ENCODE measurements around the gene CC2D2A. TPM values are rescaled to one million over a fixed set of nuclear protein-coding genes. Genes with fewer than 3 reads are reported as not detected.
"Not testable (repeated sequence)": the region's sequence is repeated elsewhere in the genome, so short reads cannot be mapped to it uniquely, and the experiment has no call there.

CC2D2A gene
- polyA plus RNA-seq, 3 donors, result 54.3 to 58.9 (median 54.9) TPM

DNA sequence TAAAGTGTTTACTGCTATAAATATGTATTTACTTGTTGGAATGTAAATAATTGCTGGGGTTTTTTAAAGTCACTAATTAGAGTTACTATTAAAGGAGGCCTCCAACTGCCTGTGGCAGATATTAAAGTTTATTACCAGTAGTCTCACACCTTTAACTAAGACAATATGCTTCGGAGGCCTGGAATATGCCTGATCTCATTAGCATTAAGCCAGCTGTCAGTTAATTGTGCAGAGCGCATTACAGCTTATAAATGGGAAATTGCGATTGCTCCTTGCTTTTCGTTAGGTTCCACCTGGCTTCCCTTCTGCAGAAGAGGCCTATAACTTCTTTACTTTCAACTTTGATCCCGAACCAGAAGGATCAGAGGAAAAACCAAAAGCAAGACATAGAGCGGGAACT, 41.3 kb downstream of the CC2D2A start:
- no peak for DNase-seq (ENCODE audit: low read depth in 3 of 3, low spot score in 2 of 3)

DNA sequence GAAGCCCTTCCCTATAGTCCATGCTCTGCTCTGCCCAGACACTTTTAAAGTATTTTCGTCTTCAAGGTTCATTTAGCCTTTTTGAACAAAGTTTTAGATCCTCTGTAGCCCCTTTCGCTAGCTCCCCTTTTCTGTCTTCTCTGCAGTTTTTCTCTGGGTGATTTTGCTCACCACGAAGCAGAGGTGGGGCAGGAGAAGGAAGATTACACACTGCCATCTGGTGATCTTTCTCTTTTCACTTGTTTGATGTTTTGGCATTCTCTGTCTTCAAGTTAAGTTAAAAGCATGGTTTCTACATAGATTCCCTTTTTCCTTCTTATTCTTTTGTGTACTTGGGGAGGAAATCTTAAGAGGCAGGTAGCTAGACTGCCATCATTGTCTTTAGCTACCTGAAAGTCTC, 43.9 kb downstream of the CC2D2A start:
- no peak for DNase-seq (ENCODE audit: low read depth in 3 of 3, low spot score in 2 of 3)

GRCh38 chr4:15515106-15515505, 45.4 kb downstream of the CC2D2A start:
- DNase-seq (ENCODE audit: low read depth in 3 of 3, low spot score in 2 of 3), result no peak

DNA sequence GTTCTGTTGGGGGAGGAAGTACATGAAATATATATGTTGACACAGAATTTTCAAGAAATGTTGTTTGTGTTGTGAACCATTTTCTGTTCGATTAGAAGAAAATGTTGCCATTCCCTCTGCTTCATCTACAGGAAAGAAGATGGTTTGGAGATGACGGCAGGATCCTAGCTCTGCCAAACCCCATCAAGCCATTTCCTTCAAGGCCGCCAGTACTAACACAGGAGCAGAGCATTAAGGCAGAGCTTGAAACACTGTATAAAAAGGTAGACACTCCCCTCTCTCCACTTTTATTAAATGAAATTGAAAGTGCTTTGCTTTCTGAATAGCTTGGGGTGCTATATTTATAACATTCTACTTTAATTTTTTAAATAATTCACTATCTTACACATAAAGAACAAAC, 46.8 kb downstream of the CC2D2A start:
- no peak for DNase-seq (ENCODE audit: low read depth in 3 of 3, low spot score in 2 of 3)

GRCh38 chr4:15517681-15518080, 48.0 kb downstream of the CC2D2A start:
- not testable (repeated sequence) for DNase-seq (ENCODE audit: low read depth in 3 of 3, low spot score in 2 of 3)

DNA sequence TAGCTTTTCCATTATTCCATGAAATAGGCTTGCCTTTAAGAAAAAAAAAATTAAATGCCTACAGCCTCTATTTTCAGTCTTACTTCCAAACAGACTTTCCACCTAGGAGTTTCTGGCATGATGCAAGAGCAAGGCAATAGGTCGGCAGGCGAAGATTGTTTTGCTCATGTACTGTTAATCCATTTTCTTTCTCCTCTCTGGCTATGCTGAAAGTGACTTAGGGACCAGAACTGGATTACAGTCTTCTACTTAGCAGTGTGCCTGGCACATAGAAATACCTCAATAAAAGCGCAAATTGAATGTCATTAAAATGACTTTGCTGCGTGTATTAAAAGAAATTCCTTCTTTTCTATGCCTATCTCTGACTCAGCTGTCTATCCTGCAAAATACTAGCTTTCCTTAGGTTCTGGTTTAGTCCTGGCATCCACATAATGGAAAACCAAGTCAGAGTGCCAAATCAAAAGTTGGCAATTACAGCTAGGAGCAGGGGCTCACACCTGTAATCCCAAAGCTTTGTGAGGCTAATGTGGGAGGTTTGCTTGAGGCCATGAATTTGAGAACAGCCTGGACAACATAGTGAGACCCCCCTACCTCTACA, 51.9 kb downstream of the CC2D2A start:
- no peak for DNase-seq (ENCODE audit: low read depth in 3 of 3, low spot score in 2 of 3)

- DNase-seq (ENCODE audit: low read depth in 3 of 3, low spot score in 2 of 3), result no peak
Observed at GRCh38 chr4:15525080-15525479, 55.4 kb downstream of the CC2D2A start.

DNA sequence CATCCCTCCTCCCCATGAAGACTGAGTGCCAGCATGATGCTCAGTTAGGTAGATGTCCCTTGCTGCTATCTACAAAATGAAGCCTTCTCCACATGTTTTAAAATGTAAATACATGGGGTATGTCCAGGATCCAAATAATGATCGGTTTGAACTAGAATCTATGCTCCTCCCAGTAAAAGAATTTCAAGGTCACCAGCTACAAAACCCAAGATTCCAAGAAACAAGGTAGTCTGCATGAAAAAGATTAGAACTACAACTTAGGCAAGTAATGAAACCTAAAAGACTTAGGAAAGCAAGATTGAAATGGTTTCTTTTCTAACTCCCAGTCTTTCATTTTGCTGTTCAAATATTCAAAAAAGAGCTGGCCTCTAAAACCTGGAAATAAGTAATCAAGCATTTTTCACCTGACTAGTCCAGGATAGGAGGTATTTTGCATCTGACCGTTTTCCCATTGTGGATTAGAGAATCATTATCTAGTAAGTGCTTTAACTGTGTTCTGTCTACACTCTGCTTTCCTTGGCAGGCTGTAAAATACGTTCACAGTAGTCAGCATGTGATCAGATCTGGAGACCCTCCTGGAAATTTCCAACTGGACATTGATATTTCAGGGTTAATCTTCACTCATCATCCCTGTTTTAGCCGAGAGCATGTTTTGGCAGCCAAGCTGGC, 57.4 kb downstream of the CC2D2A start:
- DNase-seq (ENCODE audit: low read depth in 3 of 3, low spot score in 2 of 3), result no peak

DNA sequence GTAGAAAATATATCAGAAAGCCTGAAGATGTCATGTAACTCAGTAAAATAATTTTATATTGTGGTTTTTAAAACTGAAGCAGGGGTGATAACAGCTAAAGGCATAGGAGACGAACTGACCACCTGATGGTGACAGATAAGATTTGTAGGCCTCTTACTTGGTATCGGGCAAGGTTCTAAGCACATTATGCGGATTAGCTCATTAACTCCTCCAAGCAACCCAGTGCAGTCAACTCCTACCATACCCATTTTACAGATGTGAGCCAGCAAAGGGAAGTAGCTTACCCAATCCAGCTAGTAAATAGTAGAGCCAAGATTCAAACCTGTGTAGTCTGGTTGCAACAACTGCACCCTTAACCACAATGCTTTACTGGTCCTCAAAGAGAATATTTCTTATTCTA, 62.1 kb downstream of the CC2D2A start:
- no peak for DNase-seq (ENCODE audit: low read depth in 3 of 3, low spot score in 2 of 3)

GRCh38 chr4:15533817-15534216, 64.1 kb downstream of the CC2D2A start:
- no peak for DNase-seq (ENCODE audit: low read depth in 3 of 3, low spot score in 2 of 3)

DNA sequence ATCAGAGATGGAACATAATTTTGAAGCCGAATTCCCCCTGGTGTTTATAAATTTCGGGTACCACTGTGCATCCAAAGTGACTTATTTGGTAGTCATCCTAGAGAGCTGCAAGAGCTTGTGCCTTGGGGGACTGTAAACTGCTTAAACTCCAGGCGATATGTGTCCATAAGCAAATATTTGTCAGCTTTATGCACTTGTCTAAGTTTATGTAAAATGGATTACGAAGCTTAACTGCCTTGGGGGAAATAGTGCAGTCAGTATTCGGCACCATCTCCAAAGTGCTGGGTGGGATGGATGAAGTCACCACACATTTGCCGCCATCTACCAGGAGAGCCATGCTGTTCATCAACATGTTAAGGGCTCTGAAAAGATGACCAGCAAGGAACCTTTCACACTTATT, 65.9 kb downstream of the CC2D2A start:
- no peak for DNase-seq (ENCODE audit: low read depth in 3 of 3, low spot score in 2 of 3)

DNA sequence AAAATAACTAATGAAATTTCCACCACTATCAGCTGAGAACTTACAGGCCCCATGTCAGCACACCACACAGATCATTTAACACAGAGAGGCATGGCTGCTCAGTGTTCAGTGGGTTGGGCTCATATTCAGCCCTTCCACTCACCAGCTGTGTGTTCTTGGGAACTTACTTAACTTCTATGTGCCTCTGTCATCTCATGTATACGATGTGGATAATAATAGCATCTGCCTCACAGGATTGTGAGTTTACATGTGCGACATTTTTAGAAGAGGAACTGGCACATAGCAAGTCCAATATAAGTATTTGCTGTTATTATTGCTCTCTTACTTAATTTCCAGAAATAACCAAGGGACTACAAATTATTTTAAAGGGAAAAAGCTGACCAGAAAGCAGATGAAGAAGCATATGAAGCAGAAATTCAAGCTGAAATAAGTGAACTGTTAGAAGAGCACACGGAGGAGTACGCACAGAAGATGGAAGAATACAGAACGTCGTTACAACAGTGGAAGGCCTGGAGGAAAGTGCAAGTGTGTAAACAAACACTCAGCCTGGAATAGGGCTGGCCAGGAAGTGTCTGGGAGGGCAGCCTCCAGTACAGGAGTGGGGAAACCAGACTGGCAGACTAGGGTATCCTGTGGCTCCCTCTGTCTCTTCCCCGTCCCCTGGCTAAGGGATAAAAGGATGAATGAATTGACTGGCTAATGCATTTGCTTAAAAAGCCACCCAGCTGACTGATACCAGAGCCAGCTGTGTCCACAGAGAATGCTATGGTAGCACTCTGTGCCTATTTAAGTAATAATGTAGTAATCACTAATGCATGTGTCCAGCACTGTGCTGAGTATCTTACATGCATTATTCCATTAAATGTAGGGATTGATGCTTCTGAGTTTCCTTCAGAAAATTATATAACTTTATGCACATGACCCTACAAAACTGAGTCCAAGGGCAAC, 67.1 kb downstream of the CC2D2A start:
- DNase-seq (ENCODE audit: low read depth in 3 of 3, low spot score in 2 of 3), result no peak

DNA sequence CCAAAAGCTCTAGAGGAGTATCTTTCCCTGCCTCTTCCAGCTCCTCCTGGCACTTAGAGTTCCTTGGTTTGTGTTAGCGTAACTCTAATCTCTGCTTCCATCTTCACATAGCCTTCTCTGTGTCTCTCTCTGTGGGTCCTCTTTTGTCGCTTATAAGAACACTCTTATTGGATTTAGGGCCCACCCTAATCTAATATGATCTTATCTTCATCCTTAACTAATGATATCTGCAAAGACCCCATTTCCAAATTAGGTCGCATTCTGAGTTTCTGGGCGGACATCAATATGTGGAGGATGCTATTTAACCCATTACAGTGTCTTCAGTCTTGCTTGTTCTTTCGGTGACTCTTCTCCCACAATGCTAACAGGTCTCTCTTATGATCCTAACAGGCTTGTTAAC, 72.3 kb downstream of the CC2D2A start:
- no peak for DNase-seq (ENCODE audit: low read depth in 3 of 3, low spot score in 2 of 3)

GRCh38 chr4:15542760-15543159, 73.1 kb downstream of the CC2D2A start:
- no peak for DNase-seq (ENCODE audit: low read depth in 3 of 3, low spot score in 2 of 3)

GRCh38 chr4:15543537-15544247, 74.0 kb downstream of the CC2D2A start:
- no peak for DNase-seq (ENCODE audit: low read depth in 3 of 3, low spot score in 2 of 3)

DNA sequence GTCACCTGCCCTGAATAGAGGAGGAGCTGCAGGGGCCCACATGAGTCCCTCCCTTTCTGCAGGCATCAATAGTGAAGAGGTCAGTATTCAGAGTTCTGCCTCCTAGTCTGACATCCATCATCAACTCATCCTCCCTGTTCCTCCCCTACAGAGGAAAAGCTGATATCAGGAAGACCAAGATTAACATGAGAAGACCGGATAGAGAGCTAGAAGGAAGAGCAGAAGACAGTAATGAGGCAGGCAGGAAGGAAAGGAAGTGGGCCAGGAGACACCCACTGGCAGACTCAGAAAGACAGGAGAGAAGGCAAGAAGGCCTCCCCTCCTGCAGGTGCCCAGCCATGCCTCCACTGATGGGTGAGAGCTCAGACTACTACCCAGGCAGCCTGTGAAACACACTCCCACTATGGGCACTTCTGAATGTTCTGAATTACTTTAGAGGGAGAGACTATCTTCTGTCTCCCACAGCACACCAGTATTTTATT, 74.6 kb downstream of the CC2D2A start:
- DNase-seq (ENCODE audit: low read depth in 3 of 3, low spot score in 2 of 3), result no peak

- no peak for DNase-seq (ENCODE audit: low read depth in 3 of 3, low spot score in 2 of 3)
Observed at GRCh38 chr4:15545371-15545770, 75.7 kb downstream of the CC2D2A start.

- DNase-seq (ENCODE audit: low read depth in 3 of 3, low spot score in 2 of 3), result no peak
Observed at GRCh38 chr4:15547392-15547791, 77.7 kb downstream of the CC2D2A start.

GRCh38 chr4:15550491-15550890, 80.8 kb downstream of the CC2D2A start:
- no peak for DNase-seq (ENCODE audit: low read depth in 3 of 3, low spot score in 2 of 3)

- no peak for DNase-seq (ENCODE audit: low read depth in 3 of 3, low spot score in 2 of 3)
Observed at GRCh38 chr4:15551740-15552446, 82.2 kb downstream of the CC2D2A start.
